ENCODE data around the gene GBF1.
"Not testable (repeated sequence)": the region's sequence is repeated elsewhere in the genome, so short reads cannot be mapped to it uniquely, and the experiment has no call there.

DNA sequence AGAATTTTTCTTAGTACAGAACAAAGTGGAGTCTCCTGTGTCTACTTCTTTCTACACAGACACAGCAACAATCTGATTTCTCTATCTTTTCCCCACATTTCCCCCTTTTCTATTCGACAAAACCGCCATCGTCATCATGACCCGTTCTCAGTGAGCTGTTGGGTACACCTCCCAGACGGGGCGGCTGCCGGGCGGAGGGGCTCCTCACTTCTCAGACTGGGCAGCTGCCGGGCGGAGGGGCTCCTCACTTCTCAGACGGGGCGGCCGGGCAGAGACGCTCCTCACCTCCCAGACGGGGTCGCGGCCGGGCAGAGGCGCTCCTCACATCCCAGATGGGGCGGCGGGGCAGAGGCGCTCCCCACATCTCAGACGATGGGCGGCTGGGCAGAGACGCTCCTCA, 56.0 kb downstream of the GBF1 start:
- not testable (repeated sequence) for TF ChIP-seq POLR2A (IDR thresholded peaks at IDR 0.05)
- TF ChIP-seq, protein P1, sequence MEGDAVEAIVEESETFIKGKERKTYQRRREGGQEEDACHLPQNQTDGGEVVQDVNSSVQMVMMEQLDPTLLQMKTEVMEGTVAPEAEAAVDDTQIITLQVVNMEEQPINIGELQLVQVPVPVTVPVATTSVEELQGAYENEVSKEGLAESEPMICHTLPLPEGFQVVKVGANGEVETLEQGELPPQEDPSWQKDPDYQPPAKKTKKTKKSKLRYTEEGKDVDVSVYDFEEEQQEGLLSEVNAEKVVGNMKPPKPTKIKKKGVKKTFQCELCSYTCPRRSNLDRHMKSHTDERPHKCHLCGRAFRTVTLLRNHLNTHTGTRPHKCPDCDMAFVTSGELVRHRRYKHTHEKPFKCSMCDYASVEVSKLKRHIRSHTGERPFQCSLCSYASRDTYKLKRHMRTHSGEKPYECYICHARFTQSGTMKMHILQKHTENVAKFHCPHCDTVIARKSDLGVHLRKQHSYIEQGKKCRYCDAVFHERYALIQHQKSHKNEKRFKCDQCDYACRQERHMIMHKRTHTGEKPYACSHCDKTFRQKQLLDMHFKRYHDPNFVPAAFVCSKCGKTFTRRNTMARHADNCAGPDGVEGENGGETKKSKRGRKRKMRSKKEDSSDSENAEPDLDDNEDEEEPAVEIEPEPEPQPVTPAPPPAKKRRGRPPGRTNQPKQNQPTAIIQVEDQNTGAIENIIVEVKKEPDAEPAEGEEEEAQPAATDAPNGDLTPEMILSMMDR (IDR thresholded peaks at IDR 0.05): not testable (repeated sequence)

Measured in Peyer's patch (tissue), 4 donors.